GM12874 (cell line): ENCODE data around the gene IL24.

ENCODE experiments used
- TF ChIP-seq, protein P1 (sequence below): IDR thresholded peaks from 2 replicates; pipeline ENCODE4 v1.5.1; 2011; ENCODE audit warnings: low read depth, mild to moderate bottlenecking, control low read depth, low read length, moderate library complexity; ENCODE audit not compliant: insufficient read depth

IL24 gene

GRCh38 chr1:206859082-206859521 is 38.1 kb upstream of the IL24 start:
- TF ChIP-seq, protein P1, sequence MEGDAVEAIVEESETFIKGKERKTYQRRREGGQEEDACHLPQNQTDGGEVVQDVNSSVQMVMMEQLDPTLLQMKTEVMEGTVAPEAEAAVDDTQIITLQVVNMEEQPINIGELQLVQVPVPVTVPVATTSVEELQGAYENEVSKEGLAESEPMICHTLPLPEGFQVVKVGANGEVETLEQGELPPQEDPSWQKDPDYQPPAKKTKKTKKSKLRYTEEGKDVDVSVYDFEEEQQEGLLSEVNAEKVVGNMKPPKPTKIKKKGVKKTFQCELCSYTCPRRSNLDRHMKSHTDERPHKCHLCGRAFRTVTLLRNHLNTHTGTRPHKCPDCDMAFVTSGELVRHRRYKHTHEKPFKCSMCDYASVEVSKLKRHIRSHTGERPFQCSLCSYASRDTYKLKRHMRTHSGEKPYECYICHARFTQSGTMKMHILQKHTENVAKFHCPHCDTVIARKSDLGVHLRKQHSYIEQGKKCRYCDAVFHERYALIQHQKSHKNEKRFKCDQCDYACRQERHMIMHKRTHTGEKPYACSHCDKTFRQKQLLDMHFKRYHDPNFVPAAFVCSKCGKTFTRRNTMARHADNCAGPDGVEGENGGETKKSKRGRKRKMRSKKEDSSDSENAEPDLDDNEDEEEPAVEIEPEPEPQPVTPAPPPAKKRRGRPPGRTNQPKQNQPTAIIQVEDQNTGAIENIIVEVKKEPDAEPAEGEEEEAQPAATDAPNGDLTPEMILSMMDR, result no peak

DNA sequence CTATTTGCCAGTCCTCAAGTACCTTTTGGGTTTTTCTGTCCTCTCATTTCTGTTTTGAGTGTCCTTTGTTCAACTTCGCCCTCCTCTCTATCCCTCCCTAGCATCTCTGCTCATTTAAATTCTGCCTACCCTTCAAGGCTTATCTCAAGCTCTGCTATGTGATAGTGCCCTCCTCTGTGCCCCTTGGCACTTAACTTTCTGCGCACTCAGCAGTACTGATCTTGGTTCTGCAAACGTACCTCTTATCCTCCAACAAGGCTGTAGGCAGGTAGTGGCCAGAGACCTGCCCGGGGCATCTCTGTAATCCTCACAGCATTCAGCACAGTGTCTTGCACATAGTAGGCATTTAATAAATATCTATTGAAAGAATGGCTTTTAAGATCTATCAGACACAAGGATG is 37.1 kb upstream of the IL24 start:
- TF ChIP-seq, protein P1, result no peak

GRCh38 chr1:206863266-206863665 is 34.0 kb upstream of the IL24 start:
- TF ChIP-seq, protein P1, result no peak

DNA sequence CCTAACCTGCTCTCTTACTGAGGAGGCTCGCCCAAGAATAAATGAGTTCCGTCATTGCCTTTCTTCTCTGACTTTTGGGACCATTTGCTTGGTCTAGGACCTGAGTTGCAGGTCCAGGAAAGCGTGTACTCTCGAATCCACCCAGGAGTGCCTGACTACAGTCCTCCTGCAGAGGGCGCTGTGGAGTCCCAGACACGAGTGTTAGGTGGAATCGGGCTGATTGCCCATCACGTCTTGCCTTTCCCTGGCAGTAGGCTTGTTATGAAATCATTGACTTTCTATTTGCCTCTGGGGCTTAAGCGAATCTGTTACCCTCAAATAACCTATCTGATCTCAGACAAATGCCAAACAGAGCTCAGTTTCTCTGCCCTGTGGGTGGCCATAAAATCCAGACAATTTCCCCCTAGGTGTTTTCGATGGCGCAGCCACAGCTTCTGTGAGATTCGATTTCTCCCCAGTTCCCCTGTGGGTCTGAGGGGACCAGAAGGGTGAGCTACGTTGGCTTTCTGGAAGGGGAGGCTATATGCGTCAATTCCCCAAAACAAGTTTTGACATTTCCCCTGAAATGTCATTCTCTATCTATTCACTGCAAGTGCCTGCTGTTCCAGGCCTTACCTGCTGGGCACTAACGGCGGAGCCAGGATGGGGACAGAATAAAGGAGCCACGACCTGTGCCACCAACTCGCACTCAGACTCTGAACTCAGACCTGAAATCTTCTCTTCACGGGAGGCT is 32.1 kb upstream of the IL24 start, which contains the start of gene IL20:
TSS of gene IL20 (plus strand) at position 685 of the 733 bp plus-strand sequence. CDS start 230 bp downstream, outside the sequence.
- TF ChIP-seq, protein P1, result peak; percentile 90

- TF ChIP-seq, protein P1, result no peak
These were observed 31.2 kb upstream of the IL24 start for GRCh38 chr1:206866062-206866461.

- TF ChIP-seq, protein P1, result no peak
These were observed 30.0 kb upstream of the IL24 start for GRCh38 chr1:206867239-206867638.

DNA sequence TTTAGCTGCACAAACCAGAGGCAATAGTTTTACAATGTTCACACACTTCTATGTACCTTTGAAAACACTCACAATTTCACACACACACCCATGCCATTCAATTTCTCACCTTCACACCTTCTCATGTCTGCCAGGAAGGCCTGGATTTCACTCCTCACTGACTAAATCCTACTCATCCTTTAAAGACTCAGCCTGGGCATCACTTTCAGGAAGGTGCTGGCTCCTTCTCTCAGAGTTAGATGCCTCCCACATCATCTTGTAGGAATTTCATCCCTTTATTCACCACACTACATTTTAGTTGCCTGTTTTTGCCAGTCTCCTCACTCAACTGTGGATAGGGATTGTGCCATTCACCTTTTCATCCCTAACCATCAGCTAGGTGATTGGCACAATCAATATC is 29.5 kb upstream of the IL24 start:
- TF ChIP-seq, protein P1, result no peak
